GM18868 (cell line): Measurements from ENCODE around the gene SKAP1.
"Not testable (repeated sequence)": the region's sequence is repeated elsewhere in the genome, so short reads cannot be mapped to it uniquely, and the experiment has no call there.

Source experiments
- ATAC-seq: cut with Tn5 transposase; IDR thresholded peaks from one replicate; pipeline ENCODE4 v1.9.1; 2021; ENCODE audit warnings: mild to moderate bottlenecking, moderate library complexity; ENCODE audit not compliant: unreplicated experiment

SKAP1 gene

DNA sequence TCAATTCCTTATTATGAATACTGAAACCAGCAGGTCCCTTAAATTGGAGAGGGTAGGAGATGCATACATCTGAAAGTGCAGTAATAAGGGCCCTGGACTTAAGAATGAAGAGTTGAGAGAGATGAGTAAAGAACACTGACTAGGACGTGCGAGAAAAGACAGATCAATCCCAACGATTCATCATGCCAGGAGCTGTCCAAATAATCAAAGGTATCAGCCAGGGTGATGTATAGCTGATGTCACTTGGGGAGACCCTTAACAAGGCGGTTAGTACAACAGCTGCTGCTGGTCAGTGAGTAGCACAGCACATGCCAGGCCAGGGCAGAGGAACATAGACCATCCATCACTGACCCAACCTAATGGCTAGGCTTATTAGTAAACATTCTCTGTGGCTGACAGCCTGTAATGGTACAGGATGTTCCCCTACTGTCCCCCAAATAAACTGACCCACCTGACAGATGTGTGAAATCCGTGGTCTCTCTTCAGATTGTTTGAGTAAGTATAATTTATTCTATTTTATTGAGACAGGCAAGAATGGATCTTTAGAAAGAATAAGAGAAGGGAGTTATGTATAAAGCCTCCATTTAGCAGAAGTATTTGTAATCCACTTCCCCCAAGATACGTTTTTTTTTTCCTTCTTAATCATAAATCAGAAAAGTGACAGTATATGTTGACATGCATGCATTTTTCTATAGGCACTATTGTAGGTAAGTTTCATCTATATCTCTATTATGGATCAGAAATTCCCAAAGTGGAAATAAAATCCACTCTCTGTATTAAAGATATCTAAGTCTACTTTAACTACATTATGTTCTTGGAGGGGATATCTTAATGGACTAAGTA is 204.1 kb downstream of the SKAP1 start:
- ATAC-seq = no peak

DNA sequence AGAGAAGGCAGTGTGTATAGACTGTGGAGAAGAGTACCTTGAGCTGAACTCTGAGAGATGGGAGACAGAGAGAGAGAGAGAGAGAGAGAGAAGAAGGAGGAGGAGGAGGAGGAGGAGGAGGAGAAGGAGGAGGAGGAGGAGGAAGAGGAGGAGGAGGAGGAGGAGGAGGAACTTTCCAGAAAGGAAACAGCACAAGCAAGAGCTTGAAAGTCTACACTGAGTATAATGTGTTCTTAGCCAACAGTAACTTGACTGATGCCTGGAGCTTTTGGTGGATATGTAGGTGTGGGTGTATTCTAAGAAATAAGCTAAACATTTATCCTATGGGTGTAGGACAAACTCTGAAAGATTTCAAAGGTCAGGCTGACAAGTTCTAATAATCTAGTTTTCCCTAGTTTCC is 206.1 kb downstream of the SKAP1 start:
- ATAC-seq = no peak

DNA sequence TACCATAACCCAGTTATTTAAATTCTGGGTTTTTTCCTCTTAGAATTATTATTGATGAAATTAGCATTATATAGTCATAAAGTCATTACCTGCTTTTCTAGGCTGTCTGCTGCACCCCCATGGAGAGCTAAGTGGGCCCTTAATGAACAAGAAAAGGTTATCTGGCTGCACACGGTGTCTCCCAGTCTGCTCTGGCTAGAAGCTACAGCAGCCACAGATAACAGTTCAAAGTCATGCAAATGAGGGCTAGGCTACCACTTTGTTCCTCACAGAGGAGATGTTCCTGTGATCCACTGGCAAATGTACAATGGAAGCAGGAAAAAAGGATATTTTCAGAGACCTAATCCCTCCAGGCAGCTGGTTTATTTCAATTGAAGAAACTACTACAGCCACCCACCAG is 210.4 kb downstream of the SKAP1 start:
- ATAC-seq = no peak

DNA sequence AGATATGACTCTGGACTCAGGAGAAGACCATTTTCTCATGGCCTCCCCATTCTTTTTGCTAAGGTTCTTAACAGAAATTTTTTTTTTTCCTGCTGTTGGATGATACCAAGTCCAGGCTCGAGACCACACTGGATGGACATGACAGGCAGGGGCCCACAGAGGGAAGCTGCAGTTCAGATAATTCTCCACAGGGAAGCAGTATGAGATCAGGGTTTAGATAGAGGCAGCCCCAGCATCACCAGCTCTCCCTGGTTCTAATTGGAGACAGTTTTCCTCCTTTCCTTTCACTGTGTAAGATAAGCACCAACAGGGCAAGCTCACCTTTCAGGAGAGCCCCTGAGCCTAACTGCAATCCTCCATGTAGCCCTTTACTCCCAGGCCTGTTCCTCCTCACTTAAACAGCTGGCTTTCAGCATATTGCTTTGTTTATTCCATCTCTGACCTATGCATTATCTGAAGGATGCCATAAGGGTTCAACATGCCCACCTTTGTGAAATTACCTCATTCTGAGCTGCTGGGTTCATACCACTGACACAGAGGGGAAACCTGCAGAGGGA is 214.4 kb downstream of the SKAP1 start:
- ATAC-seq = no peak

DNA sequence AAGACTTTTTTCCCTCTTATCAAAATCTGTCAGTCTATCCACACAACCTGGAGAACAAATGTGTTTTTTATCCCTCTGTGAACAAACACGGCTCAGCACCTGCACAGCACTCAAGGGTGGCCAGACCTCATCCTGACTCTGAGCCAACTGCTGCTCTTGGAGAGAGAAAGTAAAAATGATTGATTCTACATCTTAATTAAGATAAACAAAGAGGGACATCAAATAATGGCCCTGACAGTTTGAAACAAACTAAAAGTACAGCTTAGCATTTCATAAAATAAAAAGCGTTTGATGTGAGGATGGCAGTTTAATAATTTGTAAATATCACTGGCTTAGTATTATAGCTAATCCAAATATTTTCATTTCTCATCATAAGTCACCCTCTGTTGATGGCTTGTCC is 216.2 kb downstream of the SKAP1 start:
- no peak for ATAC-seq

DNA sequence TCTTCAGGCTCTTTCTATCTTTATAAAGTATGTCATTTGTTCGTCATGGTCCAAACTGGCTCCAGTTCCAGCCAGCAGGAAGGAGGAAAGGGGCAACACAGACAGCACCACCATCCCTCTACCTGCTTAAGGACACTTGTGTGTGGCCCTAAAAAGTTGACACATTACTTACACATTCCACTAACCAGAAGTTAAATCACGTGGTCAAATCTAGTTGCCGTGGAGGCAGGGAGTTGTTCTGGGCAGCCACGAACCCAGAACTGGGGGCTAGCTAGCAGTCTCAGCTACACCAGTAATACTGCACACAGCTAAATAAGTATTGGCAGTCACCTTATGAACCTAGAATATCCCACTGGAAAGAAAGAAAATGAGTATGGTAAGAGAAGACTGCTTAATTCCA is 218.2 kb downstream of the SKAP1 start:
- no peak for ATAC-seq

DNA sequence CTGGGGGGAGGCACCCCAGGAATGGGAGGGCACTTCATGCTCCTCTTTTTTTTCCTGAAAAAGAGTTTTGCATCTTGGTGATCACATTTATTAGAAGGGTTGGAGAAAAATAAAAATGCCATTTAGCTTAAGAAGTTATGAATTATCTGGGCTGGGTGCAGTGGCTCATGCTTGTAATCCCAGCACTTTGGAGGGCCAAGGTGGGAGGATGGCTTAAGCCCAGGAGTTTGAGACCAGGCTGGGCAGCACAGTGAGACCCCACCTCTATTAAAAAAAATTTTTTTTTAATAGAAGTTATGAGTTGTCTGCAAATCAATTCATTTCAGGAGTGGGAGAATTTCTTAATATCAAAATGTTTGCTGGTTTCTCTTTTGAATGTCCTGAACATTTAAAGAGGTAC is 219.0 kb downstream of the SKAP1 start:
- ATAC-seq = no peak

DNA sequence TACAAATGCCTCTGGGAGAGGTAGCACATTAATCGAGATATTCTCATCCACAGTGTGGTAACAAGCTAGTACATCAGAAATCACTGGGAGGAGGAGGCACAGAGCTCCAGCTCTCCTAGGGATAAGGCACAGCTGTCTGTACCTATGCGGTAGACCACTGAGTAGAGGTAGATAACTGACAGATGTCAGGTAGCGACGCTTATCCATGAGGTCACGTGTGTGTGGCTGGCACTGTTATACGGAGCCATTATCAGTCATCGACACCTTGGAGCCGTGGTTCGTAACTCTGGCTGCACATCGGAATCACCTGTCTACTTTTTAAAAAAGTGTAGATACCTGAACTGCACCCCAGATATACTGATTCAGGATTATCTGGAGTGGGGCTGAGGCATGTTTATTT is 220.0 kb downstream of the SKAP1 start:
- ATAC-seq = no peak

DNA sequence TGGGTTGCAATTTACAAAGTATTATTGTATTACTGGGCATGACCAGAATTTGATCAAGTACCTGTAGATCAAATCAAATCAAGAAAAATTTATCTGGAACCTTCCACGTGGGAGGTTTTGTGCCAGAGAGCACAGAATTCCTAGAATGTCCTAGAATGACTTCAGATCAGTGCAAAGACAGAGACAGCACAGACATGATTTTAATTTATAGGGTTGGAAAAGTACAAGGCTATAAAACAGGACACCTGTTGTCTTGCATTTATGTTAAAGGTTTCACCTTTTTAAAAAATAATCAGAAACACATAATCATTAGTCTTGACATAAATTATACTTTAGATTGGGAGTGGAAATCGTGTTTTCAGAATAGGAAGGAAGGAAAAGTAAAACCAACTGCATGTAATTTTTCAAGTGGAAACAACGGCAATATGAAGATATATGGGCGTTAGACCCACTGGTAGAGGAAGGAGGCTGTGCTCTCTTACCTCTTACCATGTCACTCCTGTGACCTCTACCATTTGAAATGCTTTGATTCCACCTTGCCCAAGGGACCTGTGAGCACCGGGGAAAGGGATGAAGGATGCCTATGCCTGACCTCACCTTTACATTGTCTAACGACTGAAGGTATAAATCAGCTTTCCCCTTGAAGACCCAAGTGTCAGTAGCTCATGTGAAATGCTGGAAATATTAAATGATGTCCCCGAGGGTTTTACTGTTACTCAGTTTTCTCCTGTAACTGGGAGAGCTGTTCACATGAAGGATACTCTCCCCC is 222.1 kb downstream of the SKAP1 start:
- no peak for ATAC-seq

DNA sequence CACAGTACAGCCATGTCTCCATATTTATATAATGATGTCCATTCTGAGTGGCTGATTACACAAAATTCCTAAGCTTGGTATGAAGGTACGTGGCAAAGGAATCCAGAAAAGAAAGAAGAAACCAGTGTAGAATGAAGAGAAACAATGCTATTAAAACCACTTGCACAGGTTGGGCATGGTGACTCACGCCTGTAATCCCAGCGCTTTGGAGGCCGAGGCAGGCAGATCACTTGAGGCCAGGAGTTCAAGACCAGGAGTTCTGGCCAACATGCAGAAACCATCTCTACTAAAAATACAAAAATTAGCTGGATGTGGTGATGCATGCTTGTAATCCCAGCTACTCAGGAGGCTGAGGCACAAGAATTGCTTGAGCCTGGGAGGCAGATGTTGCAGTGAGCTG is 223.0 kb downstream of the SKAP1 start:
- not testable (repeated sequence) for ATAC-seq

DNA sequence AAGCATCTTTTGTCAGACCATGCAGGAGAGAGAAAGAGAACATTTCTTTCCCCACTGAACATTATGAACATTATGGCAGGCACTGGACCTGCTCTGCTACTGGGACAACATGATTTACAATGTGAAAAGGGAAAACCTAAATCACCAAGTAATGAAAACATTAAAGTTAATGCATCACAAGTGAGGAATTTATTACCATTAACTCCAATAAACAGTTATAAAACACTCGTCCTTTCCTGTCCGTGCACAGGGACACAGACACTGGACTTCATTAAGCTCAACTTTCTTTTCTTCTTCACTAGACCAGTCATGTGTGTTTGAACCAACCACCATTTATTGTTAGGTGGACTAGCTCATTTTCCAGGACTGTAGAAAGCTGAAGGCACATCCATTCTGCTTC is 227.1 kb downstream of the SKAP1 start:
- ATAC-seq = no peak

DNA sequence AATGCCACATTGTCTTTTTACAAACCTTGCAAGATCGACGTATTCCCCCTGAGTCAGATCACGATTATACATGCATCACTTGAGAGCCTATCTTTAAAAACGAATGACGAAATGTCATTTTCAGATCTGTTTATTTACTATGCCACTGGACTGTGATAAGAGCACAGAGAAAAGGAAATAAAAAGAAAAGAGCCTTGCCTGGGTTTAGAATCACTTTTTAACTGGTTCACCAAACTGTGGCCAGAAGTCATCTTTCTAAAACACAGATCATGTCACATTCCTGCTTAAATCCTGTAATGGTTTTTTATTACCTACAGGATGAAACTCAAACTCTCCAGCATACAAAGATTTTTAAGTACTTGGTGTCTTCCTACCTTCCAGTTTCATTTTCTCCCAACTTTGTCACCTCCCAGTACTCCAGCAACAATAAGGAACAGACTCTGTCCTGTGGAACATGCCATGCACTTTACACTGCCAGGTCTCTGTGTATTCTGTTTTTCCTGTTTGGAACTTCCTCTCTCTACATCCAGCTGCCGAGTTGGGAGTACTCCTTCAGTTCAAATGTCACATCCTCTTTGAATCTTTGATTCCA is 231.0 kb downstream of the SKAP1 start:
- no peak for ATAC-seq

DNA sequence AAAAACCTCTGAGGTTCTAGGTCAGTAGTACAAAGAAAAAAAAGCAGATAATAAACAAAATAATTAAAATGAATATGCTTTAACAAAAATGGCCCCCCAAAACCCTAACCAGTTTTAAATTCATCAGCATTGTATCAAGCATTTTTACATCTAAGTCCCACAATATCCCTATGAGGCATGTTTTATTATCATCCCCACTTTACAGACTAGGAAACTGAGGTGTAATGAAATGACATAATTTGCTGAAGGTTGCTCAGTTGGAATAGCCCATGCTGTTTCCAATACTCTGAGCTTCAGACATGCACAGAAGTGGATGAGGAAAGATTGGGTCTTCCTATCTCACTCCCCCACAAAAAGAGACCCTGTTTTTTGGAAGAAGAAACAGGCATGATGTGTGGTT is 234.1 kb downstream of the SKAP1 start:
- ATAC-seq = no peak

DNA sequence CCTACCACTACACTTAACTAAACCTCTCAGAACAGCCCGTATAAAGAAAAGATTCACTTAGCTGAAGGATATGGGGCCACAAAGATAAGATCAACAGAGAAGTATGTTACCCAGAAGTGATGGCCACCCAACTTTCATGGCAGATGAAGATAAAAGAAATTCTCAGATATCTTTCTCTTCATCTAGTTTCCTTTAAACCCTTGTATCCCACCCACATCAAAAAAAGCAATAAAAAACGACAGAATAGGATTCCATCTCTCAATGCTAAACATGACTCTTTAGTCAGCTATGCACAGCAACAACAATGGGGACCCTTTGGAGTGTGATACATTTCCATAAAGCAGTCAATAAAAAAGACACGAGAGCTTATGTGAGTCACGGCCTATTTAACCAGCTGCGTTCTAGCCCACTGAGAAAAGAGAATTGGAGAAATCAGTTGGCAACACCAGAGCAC is 235.9 kb downstream of the SKAP1 start:
- no peak for ATAC-seq

DNA sequence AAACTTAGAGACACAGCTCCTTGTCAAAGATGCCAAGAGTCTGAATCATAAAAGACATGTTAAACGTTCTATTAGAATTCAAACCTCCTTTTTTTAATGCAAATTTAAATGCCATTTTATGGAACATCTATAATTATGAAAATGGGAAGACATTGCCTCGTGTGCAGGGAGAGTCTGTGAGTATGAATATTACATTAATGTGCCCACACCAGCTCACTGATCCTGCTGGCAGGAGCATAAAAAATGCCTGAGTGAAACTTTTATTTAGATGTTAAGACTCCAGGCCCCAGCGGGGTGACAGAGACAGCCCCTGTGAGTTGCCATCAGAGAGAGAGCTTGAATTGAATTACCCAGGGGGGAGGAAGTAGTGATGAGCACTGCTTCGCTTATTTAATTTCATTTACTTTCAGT is 237.7 kb downstream of the SKAP1 start:
- ATAC-seq = no peak

DNA sequence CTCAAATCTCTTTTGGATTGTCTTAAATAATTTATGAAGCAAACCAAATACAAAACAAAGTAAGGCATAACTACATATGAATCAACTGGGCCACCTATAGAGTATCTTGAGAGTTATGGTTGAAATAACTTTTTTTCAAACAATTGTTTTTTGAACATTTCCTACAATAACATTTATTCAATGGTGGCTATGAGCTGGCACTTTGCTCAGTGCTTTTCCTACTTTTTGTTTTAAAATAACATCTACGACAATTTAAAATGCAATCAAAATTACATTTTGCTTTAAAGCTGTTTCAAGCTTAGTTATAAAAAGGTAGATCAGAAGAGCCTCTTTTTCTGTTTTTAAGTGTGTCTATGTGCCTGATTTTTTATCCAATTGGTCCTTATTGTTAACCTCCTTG is 238.7 kb downstream of the SKAP1 start:
- ATAC-seq = no peak

DNA sequence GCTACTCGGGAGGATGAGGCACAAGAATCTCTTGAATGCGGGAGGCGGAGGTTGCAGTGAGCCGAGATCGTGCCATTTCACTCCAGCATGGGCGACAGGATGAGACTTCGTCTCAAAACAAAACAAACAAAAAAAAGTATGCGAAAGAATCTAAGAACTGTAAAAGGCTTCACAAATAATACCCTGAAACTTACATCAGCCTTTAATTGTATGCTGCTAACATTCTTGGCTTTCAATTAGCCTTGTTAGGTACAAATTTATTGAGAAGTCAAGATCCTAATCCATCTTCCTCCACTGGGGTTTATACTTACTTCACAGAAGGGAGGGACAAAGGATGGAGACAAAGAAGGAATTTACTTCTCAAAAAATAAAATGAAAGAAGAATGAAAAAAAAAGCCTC is 239.1 kb downstream of the SKAP1 start:
- no peak for ATAC-seq

DNA sequence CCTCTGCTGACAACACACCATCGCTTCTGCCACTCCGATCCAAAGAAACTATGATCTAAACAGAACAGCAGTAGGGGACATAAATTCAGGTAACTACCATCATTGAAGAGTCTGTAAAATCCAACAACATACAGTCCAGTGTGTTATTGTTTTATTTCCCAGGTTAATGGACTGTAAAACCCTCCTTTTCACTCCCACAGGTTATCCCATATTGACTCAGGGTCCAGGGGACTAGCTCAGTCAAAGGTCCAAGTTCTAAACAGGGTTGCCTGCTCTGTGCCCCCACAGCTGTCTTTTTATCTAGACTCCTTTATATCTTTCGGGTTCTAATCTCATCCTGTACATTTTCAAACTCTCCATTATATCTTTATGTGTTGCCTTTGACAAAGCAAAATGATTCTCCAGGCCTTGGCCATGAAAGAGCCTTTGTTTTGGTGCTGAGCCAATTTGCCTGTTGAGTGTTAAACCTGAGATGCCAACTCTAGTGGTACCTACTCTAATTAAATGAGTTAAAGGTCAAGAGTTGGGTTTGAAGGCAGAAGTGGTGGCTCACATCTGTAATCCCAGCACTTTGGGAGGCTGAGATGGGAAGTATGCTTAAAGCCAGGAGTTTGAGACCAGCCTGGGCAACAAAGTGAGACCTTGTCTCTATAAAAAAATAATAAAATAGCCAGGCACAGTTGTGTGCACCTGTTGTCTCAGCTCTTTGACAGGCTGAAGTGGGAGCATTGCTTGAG is 242.0 kb downstream of the SKAP1 start:
- no peak for ATAC-seq

DNA sequence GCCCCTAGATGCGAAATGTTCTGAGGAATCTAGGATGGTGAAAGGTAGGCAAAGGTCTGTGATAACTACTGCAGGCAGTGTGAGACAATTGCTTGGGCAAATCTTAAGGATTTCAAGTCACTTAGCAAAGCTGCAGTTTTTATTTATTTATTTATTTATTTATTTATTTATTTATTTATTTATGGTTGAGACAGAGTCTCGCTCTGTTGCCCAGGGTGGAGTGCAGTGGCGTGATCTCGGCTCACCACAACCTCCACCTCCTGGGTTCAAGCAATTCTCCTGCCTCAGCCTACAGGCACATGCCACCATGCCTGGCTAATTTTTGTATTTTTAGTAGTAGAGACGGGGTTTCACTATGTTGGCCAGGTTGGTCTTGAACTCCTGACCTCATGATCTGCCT is 243.7 kb downstream of the SKAP1 start:
- ATAC-seq = not testable (repeated sequence)

DNA sequence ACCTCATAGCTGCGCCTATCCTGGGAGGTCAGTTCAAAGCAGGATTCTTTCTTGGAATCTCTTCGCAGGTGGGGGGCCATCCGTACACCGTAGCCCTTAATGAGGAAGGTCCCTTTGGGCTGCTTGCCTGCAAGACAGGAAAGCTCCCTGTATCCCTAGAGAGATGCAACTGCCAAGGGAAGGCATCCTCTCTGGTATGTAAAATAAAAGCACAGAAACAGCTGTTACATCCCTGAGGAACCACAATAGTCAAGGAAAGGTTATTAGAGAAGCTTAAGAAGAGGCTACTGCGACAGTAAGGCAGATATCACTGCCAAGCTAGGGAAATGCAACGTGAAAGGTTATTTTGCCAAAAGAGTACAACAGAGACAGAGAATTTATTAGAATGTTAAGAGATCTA is 245.3 kb downstream of the SKAP1 start:
- no peak for ATAC-seq

DNA sequence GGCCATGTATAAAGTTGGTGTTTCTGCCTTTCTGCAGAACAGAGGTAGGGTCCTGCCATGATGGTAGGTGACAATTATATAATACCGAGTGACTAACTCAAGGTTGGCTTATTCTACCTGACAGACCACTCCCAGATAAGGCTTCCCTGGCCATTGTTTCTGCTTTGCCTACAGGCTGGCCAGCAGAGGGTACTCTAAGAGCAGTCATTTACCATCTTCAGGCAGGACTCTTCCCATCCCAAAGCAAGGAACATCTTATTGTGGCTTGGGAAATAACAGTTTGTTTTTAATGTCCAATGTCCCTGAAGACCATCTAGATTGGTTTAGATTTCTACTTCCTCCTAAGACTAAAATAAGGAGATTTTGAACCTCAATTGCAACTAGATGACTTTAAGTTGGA is 248.4 kb downstream of the SKAP1 start:
- no peak for ATAC-seq
